Activated CD4-positive, alpha-beta T cell treated with anti-CD3 and anti-CD28 coated beads, Interleukin-2, amount 10 ng/mL, durations not matched to agents 24 days and 14 days (primary cell): Measurements from ENCODE around the gene EFCC1. TPM values are rescaled to one million over a fixed set of nuclear protein-coding genes. Genes with fewer than 3 reads are reported as not detected.

ENCODE experiments used
- DNase-seq: peaks from one replicate; pipeline ENCODE4 v3.0.0; 2022
- H3K27ac Mint-ChIP-seq: one replicate; pipeline ENCODE4 v1.8.0; 2022; ENCODE audit warnings: mild to moderate bottlenecking, mixed read lengths
- H3K27me3 Mint-ChIP-seq: one replicate; pipeline ENCODE4 v1.8.0; 2022; ENCODE audit warnings: mixed read lengths
- H3K36me3 Mint-ChIP-seq: one replicate; pipeline ENCODE4 v1.8.0; 2022; ENCODE audit warnings: low read depth, mild to moderate bottlenecking, mixed read lengths
- H3K4me1 Mint-ChIP-seq: one replicate; pipeline ENCODE4 v1.8.0; 2021; ENCODE audit warnings: mixed read lengths
- H3K4me3 Mint-ChIP-seq: one replicate; pipeline ENCODE4 v1.8.0; 2022; ENCODE audit warnings: mild to moderate bottlenecking, moderate library complexity, mixed read lengths
- H3K9me3 Mint-ChIP-seq: one replicate; pipeline ENCODE4 v1.8.0; 2021; ENCODE audit warnings: mixed read lengths
- intact Hi-C: fragments of 100-400 bp; cut with micrococcal nuclease; formaldehyde crosslinking; loops from one replicate; pipeline ENCODE4 v1.15.1; 2023
- total RNA-seq: library from RNA; stranded (reverse); gene quantifications from 2 replicates; pipeline ENCODE4 v1.2.3, GENCODE V29; 2022

The EFCC1 gene
- total RNA-seq, 1 donor from 2014 or later: 0.37 TPM

DNA sequence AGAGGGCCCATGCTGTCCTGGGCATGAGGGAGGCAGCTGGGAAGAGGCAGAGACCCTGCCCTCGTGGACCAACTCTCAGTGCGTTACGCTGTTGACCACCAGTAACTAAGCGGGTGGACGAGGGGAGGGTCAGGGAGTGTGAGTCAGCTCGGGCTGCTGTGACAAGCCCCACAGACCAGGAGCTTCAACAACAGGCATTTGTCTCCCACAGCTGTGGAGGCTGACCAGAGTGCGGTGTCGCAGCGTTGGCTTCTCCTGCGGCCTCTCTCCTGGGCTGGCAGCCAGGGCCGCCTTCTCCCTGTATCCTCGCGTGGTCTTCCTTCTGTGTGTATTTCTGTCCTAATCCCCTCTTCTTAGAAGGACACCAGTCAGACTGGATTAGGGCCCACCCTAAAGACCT, 13.0 kb downstream of the EFCC1 start:
- no peak for DNase-seq
- H3K4me3 Mint-ChIP-seq: no peak overlapping the region
- H3K4me1 Mint-ChIP-seq: peaks cover 26% of the 10 kb centered on the region
- H3K27ac Mint-ChIP-seq: peak overlapping the region; percentile 95
- no peaks in the 10 kb centered on the region for H3K27me3 Mint-ChIP-seq
- no peaks in the 10 kb centered on the region for H3K9me3 Mint-ChIP-seq
- intact Hi-C loops: no loop called here
- H3K36me3 Mint-ChIP-seq: no peaks in the 10 kb centered on the region

- H3K4me3 Mint-ChIP-seq: peak overlapping the region; percentile 21
Measured at GRCh38 chr3:129014793-129015345, 13.8 kb downstream of the EFCC1 start.

GRCh38 chr3:129015388-129016105, 14.4 kb downstream of the EFCC1 start:
- intact Hi-C loops: loop anchor here (1.0 to 5.0 kb wide), 3 partner anchors 12 to 107 kb away; partner anchors contain the start of gene RAB43
- Mint-ChIP-seq H3K27me3 (no peaks in the 10 kb centered on the region), H3K9me3 (no peaks in the 10 kb centered on the region), H3K36me3 (no peaks in the 10 kb centered on the region), H3K4me1 (peaks cover 26% of the 10 kb centered on the region), H3K27ac (peak overlapping the region; percentile 95), H3K4me3 (peak overlapping the region; percentile 80)
- peak; percentile 84 for DNase-seq

More at GRCh38 chr3:129014793-129015345, 13.8 kb downstream of the EFCC1 start:
- intact Hi-C loops: loop anchor here (5.0 kb wide), 1 partner anchor 107 kb away; the partner anchor contains the start of gene RAB43
- no peaks in the 10 kb centered on the region for H3K27me3 Mint-ChIP-seq
- H3K27ac Mint-ChIP-seq: peak overlapping the region; percentile 95
- DNase-seq: no peak
- H3K36me3 Mint-ChIP-seq: no peaks in the 10 kb centered on the region
- H3K9me3 Mint-ChIP-seq: no peaks in the 10 kb centered on the region
- H3K4me1 Mint-ChIP-seq: peaks cover 26% of the 10 kb centered on the region

DNA sequence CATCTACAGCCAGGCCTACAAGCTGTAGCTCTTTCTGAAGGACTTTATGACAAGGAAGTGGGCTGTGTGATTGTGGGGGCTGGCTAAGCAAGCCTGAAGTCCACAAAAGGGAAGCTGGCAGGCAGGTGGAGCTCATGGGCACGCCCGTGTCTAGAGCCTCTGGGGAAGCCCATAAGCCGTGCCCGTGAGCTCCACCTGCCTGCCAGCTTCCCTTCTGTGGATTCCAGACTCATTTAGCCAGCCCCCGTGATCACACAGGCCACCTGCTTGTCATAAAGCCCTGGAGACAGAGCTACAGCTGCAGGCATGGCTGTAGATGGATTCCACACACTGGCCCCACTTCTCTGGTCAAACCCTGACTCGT, 15.2 kb downstream of the EFCC1 start:
- peaks cover 26% of the 10 kb centered on the region for H3K4me1 Mint-ChIP-seq
- DNase-seq: peak; percentile 85
- peak overlapping the region; percentile 80 for H3K4me3 Mint-ChIP-seq
- H3K36me3 Mint-ChIP-seq: no peaks in the 10 kb centered on the region
- peak overlapping the region; percentile 95 for H3K27ac Mint-ChIP-seq
- intact Hi-C loops: loop anchor here (1.0 to 5.0 kb wide), 3 partner anchors 11 to 106 kb away; partner anchors contain the start of gene RAB43
- no peaks in the 10 kb centered on the region for H3K9me3 Mint-ChIP-seq
- no peaks in the 10 kb centered on the region for H3K27me3 Mint-ChIP-seq

- Mint-ChIP-seq H3K27ac (peak overlapping the region; percentile 95), H3K36me3 (no peaks in the 10 kb centered on the region), H3K9me3 (no peaks in the 10 kb centered on the region), H3K27me3 (no peaks in the 10 kb centered on the region), H3K4me3 (peak overlapping the region; percentile 80), H3K4me1 (peaks cover 26% of the 10 kb centered on the region)
- intact Hi-C loops: loop anchor here (1.0 to 5.0 kb wide), 3 partner anchors 10 to 105 kb away; partner anchors contain the start of gene RAB43
- no peak for DNase-seq
Measured at GRCh38 chr3:129016720-129017483, 15.8 kb downstream of the EFCC1 start.

GRCh38 chr3:129017484-129017899, 16.4 kb downstream of the EFCC1 start:
- intact Hi-C loops: loop anchor here (5.0 kb wide), 1 partner anchor 105 kb away; the partner anchor contains the start of gene RAB43
- DNase-seq: no peak
- H3K9me3 Mint-ChIP-seq: no peaks in the 10 kb centered on the region
- H3K27ac Mint-ChIP-seq: peak overlapping the region; percentile 43
- H3K27me3 Mint-ChIP-seq: no peaks in the 10 kb centered on the region
- no peak overlapping the region for H3K4me3 Mint-ChIP-seq
- no peaks in the 10 kb centered on the region for H3K36me3 Mint-ChIP-seq
- peaks cover 26% of the 10 kb centered on the region for H3K4me1 Mint-ChIP-seq

DNA sequence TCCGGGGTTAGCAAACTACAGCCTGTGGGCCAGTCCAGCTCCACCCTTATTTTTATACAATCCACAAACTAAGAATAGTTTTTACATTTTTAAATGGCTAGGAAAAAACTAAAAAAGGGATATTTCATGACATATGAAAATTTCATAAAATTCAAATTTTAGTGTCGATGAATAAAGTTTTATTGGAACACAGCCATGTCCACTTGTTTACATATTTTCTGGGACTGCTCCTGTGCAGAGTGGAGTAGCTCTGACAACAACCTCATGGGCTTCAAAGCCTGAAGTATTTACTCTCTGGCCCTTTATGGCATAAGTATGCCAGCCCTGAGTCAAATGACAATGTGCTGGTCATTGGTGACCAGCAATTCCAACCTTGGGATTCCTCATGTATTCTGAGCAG, 17.2 kb downstream of the EFCC1 start:
- Mint-ChIP-seq H3K27me3 (no peaks in the 10 kb centered on the region), H3K9me3 (no peaks in the 10 kb centered on the region), H3K27ac (no peak overlapping the region), H3K4me3 (no peak overlapping the region), H3K4me1 (peaks cover 26% of the 10 kb centered on the region), H3K36me3 (no peaks in the 10 kb centered on the region)
- intact Hi-C loops: loop anchor here (5.0 kb wide), 1 partner anchor 104 kb away; the partner anchor contains the start of gene RAB43
- DNase-seq: no peak

GRCh38 chr3:129018751-129019150, 17.6 kb downstream of the EFCC1 start:
- H3K4me1 Mint-ChIP-seq: peaks cover 23% of the 10 kb centered on the region
- no peaks in the 10 kb centered on the region for H3K36me3 Mint-ChIP-seq
- H3K4me3 Mint-ChIP-seq: no peak overlapping the region
- no peaks in the 10 kb centered on the region for H3K9me3 Mint-ChIP-seq
- no peak for DNase-seq
- no peaks in the 10 kb centered on the region for H3K27me3 Mint-ChIP-seq
- H3K27ac Mint-ChIP-seq: no peak overlapping the region
- intact Hi-C loops: loop anchor here (5.0 kb wide), 1 partner anchor 104 kb away; the partner anchor contains the start of gene RAB43

DNA sequence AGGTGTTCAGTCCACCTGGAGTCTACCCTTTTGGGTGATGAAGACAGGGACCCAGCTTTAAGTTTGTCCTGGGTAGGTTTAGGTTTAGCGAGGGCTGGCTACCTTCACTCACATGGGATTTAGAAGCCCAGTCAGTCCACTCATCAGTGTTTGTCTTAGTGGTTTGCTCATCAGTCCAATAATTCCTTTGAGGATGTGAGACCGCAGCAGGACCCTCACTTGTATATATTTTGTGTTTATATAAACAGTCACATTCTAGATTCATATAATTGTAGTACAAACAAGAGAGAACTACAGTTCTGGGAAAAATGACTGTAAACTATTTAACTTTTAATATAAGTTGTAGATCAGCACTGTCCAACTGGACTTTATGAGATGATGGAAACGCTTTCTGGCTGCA, 18.2 kb downstream of the EFCC1 start:
- Mint-ChIP-seq H3K9me3 (no peaks in the 10 kb centered on the region), H3K4me1 (peaks cover 23% of the 10 kb centered on the region), H3K36me3 (no peaks in the 10 kb centered on the region), H3K4me3 (no peak overlapping the region), H3K27ac (no peak overlapping the region), H3K27me3 (no peaks in the 10 kb centered on the region)
- no peak for DNase-seq
- intact Hi-C loops: loop anchor here (5.0 kb wide), 1 partner anchor 103 kb away; the partner anchor contains the start of gene RAB43

DNA sequence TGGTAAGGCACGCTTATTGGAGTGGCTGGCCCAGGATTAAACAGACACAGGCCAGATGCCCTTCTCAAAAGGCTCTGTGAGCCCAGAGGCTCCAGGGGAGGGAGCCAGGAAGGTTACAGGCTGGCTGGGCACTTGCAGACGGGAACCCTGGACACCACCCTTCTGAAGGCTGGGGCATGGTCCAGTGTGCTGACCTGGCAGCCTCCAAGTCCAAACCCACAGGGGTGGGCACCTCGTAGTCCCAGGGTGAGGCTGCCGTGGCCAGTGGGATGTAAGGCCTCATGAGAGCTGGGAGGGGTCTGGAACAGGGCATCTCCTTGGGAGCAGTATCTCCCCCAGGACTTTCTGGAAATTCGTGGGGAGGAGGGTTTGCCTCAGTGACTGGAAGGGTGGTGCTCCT, 19.6 kb downstream of the EFCC1 start:
- no peak for DNase-seq
- Mint-ChIP-seq H3K9me3 (no peaks in the 10 kb centered on the region), H3K4me3 (no peak overlapping the region), H3K36me3 (no peaks in the 10 kb centered on the region), H3K27ac (no peak overlapping the region), H3K4me1 (peaks cover 15% of the 10 kb centered on the region), H3K27me3 (peaks cover 5% of the 10 kb centered on the region)
- intact Hi-C loops: no loop called here

DNA sequence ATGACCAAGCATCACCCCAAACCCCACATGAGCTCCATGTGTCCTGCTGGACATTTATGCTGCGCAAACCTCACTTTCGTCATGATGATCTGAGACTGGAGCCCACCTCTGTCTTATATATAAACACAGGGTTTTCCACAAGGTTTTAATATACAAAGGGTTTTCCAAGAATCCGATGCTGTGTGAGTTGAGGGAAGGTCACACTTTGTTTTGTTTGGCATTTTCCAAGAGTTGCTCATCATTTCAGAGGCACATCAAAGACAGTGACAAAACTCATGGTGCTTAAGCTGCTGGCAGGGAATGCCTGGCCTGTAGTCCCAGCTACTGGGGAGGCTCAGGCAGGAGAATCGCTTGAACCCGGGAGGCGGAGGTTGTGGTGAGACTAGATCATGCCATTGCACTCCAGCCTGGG, 20.0 kb downstream of the EFCC1 start:
- intact Hi-C loops: no loop called here
- Mint-ChIP-seq H3K4me1 (peaks cover 14% of the 10 kb centered on the region), H3K36me3 (no peaks in the 10 kb centered on the region), H3K27me3 (peaks cover 5% of the 10 kb centered on the region), H3K4me3 (no peak overlapping the region), H3K9me3 (no peaks in the 10 kb centered on the region), H3K27ac (no peak overlapping the region)
- no peak for DNase-seq

- Mint-ChIP-seq H3K9me3 (no peaks in the 10 kb centered on the region), H3K27me3 (peaks cover 5% of the 10 kb centered on the region), H3K4me3 (no peak overlapping the region), H3K27ac (no peak overlapping the region), H3K36me3 (no peaks in the 10 kb centered on the region), H3K4me1 (peaks cover 14% of the 10 kb centered on the region)
- intact Hi-C loops: no loop called here
- DNase-seq: no peak
Measured at GRCh38 chr3:129022114-129023007, 21.3 kb downstream of the EFCC1 start.

DNA sequence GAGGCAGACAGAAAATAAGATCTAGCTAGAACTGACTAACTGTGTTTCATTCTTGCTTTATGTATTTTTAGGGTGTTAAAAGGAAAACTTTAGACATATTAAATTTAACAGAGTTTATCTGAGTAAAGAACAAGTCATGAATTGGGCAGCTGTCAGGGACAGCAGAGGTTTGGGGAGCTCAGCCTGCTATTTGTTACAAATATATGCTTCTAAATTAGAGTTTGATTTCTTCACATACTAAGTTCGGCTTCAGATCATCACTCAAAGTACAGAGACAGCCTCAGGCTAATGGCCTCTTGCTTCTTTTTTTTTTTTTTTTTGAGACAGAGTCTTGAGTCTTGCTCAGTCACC, 21.9 kb downstream of the EFCC1 start:
- H3K27ac Mint-ChIP-seq: no peak overlapping the region
- H3K4me3 Mint-ChIP-seq: no peak overlapping the region
- H3K4me1 Mint-ChIP-seq: peaks cover 11% of the 10 kb centered on the region
- DNase-seq: no peak
- H3K27me3 Mint-ChIP-seq: peaks cover 5% of the 10 kb centered on the region
- H3K36me3 Mint-ChIP-seq: no peaks in the 10 kb centered on the region
- intact Hi-C loops: no loop called here
- no peaks in the 10 kb centered on the region for H3K9me3 Mint-ChIP-seq
